HG03039 (cell line): Measurements from ENCODE around the gene PLCH1.

Experiments
- ATAC-seq: cut with Tn5 transposase; IDR thresholded peaks from one replicate; pipeline ENCODE4 v1.9.1; 2021; ENCODE audit warnings: mild to moderate bottlenecking, moderate library complexity; ENCODE audit not compliant: unreplicated experiment

PLCH1 gene

DNA sequence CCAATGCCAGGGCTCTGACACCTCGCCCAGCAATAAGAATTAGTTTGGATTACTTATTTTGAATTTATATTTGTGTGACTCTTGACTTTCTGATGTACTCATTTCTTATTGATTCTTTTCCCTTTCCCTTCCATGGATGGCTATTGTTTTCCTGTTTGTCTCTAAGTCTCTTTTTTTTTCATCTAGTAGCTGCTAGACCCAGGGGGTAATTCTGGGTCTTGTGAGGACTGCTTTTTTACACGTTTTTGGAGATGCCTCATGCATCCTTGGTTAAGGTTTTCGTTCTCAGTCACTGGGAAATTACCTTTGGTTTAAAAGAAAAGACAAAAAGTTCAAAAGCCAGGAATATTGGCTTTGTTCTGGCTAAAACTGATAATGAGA lies 381.2 kb downstream of the PLCH1 start:
- ATAC-seq = no peak

DNA sequence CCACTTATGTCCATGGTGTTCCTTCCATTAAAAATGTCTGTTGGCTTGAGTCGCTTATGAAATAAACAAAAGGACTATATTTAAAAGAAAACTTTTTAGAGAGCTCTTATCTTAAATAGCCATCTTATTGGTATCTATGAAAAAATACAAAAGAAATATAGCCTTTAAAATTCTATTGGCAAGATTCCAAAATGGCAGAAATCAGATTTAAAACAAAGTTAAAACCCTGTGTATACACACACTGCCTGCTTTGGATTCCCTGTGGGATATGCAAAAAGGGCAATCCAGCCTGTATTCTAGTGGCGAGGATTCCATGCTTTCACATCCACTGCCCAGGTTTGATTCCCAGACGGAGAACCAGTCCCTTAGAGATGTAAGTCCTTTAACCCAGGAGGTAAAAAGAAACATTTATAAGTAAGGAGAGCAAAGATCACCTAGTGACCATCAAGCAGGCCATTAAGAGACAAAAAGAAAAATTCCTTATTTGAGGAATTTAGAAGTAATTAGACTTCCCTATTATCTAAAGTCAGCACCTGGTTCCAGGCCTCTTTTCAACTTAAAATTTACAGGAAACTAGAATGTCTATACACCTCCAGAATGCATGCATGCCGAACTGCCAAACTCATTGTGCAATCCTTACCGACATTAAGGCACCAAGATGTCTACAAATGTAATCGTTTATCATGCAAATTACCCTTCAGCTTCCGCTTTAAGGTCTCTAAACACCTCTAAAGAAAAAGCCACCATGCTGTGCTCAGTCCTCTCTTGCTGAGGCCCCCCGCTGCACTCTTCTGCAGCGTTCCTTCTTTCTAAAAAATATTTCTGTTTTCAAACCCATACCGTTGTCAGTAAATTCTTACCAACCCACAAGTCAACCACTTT lies 381.8 kb downstream of the PLCH1 start:
- ATAC-seq = no peak

DNA sequence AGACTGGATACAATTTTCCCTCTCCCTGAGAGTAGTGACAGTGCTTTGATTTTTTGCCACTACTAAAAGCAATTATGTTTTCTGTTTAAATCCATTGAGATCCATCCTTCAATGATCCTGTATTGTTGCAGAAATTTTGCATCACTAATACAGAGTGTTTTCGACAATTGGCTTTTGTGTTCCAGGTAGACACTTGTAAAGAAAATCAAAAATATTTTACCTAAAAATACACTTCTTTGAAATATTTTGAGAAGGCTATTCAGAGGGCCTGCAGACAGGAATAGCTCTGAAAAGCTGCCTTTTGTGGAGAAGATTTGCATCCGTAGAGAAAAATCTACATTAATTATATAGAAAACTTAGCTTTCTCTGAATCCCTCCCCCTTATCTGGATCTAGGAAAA lies 384.6 kb downstream of the PLCH1 start:
- no peak for ATAC-seq

DNA sequence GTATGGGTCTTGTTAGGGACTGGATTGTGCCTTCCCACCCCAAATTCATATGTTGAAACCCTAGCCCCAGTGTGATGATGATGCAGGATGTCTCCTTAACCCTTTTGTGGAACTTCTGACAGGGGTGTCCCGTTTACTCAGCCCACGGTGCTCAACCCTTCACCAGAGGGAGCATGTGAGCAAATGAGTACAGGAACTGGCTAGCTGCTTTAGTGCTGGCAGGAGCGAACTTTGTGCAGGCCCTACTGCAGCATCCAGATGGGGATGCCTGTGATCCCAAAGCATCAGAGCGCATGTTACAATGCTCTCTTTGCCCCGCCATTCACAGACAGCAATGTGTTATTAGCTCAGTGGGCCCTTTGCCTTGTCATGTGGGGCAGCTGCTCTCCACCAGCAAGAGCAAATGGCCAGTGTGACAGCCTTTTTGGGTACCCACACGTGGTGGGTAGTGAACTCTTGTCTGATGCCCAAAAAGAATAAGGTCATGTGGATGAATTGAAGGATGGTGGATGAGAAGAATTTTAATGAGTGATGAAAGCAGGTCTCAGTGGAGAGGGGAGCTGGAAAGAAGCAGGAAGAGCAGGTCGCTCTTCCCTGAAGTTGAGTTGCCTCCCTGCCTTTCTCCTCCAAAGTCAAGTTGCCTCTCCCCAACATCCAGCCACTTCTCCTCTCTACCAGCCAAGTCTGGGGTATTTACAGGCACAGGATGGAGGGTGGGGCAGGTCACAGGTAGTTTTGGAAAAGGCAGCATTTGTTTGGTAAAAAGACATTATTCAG lies 388.1 kb downstream of the PLCH1 start:
- ATAC-seq = no peak

DNA sequence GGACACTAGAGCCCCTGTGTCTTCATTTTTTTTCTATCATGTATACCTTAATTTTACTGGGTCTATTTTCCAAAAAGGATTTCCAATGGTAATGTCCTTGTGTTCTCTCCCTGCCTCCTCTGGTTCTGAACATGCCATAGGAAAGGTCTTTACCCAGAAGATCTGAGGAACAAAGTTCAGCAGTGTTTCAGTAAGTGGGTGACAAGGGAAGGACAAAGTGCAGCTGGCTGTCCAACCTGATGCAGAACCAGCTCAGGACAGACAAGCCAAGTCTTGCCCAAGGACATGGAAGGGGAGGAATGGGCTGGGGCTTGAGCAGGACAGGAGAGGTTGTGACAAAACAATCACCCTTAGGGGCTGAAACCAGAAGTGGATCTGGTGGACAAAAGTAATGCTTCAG lies 390.2 kb downstream of the PLCH1 start:
- ATAC-seq = no peak

DNA sequence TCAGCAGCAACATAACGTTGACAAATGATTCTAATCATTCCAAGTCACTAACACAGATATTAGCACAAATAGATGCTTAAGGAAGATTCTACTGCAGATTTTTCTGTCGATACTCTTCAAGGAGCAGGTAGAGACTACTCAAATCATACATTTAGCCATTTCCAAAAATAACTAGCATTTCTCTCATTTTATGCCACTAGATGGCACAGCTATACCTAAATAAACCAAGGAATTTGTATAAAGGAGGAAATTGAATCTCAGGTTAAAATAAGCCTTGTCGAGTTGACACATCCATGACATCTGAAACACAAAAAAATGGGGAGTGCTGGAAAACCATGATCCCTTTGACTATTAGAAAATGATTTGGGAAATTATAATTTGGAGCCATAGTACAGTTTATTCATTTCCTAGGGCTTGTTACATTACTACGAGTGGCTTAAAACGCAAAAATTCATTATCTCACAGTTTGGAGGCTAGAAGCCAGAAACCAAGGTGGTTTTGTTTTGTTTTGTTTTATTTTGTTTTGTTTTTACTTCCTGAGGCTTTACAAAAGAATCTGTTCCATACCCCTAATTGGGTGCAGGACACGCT lies 391.9 kb downstream of the PLCH1 start:
- no peak for ATAC-seq

DNA sequence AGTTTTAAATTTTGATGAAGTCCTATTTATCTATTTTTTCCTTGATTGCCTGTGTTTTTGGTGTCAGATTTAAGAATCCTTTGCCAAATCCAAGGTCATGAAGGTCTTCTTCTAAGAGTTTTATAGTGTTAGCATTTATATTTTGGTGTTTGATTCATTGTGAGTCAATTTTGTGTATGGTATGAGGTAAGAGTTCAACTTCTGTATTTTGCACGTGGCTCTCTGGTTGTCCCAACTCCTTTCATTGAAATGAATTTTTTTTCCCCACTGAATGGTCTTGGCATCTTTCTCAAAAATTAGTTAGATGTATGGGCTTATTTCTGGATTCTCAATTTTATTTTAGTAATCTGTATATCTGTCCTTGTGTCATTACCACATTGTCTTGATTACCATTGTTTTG lies 394.3 kb downstream of the PLCH1 start:
- no peak for ATAC-seq

DNA sequence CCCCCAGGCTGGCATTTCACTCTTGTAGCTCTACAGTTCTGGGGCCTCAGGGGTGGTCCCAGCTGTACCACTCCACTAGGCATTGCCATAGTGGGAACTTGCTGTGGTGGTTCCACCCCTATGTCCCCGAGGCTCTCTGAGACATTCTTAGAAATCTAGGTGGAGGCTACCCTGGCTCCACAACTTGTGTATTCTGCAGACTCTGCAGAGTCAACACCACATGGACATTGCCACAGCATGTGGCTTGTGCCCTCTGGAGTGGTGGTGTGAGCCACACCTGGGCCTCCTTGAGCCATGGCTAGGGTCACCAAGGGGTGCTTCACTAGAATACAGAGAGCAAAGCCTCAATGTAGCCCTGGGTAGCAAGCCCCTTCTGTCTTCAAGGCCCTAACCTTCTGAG lies 397.0 kb downstream of the PLCH1 start:
- no peak for ATAC-seq

DNA sequence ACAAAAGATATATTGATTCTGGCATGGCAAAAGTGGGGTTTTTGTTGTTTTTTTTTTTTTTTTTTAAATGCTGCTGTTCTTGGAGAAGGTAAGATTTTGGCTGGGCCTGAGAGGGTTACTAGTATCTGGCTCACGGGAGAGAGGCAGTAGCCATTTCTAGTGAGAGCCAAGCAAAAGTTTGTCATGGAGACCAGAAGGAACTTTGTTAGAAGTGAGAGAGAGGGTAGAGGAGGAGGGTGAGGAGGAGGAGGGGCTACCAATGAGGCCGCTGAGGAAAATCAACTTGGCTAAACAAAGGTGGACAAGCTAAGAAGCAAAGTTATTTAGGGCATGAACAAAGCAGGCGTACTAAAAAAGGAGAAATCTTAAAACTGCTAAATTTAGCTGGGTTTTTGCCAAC lies 402.5 kb downstream of the PLCH1 start:
- no peak for ATAC-seq

DNA sequence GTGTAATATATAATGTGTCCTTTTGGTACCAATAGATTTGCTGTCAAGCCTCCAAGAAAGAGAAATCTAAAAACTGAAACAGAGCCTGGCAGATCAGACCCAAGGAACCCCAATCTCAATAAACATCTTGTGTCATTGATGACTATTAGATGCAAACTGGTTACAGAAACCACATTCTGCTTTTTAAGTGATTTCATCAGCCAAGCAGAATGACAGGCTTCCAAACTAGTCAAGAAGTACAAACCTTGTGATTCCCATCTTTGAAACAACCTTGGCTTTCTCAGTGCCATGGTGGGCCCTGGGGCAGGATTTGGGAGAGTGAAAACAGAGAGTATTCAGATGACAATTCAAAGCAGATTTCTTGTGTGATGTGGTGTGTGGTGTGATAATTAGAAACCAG lies 405.8 kb downstream of the PLCH1 start:
- ATAC-seq = no peak

DNA sequence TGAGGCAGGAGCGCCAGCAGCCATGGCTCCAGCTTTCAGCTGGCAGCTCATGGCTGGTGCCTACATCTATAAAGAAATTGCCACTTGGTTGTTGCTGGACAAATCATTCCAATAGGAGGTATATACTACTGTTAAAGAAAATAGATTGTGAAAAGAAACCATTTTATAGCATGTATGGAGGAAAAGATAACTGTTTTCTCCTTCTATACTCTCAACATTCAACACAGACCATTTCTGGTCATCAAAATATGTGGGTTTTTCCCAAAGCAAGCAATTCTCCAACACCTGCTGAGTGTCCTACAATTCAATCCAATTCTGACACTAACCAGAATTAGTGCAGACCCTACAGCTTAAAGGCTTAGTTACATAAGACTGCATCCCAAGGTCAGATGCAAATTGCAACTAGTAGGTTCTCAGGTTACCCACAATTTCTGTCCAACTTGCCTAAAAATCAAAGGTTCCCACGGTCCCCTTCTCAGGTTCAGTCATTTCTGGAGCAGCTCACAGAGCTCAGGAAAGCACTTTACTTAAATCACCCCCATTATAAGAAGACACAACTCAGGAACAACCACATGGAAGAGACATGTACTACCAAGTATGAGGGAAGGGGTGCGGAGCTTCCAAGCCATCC lies 409.0 kb downstream of the PLCH1 start:
- no peak for ATAC-seq

DNA sequence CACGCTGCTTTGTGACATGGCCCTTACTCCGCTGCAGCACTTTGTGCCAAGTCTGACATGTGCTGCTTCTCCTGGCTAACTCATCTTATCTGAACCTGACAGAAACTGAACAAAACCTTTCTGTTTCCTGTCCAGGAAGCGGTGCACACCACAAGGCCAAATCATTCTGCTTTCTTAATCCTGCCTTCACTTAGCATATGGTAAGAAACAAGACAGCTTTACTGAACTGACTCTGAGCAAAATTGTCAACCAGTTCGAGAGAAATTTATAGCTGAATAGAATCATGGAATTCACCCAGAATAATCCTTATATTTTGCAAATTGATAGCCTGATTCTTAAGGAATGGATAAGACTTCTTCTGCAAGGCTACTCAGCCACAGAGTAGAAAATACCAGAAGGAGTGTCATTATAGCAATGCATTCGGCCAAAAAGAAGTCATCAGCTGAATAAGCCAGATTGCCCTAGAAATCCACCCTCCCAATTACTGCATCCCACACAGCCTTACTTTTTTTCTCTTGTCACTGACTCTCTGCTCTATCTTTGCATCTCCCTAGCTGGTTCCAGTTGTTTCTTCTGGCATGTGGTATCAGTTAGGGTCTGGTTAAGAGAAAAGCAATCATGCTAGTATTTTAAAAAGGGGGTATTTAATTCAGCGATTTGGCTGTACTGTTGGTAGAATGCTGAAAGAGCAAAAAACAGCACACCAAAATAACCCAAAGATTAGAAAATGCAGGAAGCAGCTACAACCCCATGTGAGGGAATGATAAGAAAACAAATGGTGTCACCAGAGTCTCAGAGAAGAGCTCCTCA lies 409.8 kb downstream of the PLCH1 start:
- ATAC-seq = peak; percentile 79

DNA sequence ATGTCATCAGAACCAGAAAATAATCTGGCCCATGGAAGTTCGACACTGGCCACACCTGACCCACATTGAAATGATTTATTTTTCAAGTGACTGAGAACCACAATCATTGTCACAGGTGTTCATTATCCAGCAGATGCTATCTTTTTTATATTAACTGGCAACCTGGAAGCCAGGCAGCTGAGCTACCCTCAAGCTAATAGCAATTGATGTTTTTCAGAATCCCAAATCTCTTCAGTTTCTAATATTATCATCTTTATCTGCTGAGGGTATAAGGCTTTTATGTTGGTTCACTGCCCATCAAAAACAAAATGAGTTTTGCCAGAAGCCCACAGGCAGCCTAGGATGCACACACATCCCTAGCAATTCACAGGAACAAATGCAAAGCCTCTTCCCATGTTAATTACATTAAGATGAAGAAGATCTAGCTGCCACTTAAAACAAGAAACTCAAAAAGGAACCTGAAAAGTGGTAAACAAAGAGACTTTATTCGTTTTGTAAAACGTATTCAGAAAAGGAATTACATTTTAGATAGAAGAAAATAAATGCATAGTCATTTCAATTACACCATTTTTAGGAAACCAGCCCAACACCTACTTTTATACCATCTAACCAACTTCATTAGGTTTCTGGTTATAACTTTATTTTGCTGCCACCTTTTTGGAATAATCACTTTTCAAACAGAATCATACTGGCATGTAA lies 410.5 kb downstream of the PLCH1 start:
- ATAC-seq = no peak

DNA sequence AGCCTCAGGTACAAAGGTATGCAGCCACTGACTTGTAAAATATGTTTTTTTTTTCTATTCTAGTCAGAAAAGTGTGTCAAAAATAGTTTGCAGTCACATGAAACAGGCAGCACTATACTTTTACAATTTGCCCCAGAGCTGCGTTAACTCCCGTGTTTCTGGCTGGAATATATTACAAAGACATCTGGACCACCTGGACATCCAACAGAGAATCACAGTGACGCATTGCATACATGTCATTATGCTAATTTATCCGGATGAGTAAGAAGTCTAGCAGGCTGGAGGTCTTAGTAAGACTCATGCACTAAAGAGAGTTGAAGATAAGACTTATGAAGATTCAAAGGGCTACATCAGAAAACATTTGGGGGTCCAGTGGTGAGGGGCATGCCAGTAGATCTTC lies 412.2 kb downstream of the PLCH1 start:
- ATAC-seq = no peak

DNA sequence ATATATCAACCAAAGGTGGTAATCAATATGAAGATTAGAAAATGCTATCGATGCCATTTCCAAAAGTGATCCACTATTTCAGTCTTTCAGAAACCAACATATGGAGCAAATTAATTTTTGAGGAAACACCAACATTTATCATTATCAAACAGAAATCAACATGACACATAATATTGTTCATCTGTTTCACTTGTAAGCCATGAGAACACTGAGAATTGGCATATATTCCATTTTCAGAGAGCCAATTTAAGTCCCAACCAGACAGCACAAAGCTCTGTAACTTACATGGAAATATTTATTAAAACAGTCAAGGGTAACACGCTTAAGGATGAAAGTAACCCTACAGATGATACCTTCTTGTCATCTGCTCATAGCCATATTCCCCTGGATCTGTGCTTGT lies 413.8 kb downstream of the PLCH1 start:
- no peak for ATAC-seq

DNA sequence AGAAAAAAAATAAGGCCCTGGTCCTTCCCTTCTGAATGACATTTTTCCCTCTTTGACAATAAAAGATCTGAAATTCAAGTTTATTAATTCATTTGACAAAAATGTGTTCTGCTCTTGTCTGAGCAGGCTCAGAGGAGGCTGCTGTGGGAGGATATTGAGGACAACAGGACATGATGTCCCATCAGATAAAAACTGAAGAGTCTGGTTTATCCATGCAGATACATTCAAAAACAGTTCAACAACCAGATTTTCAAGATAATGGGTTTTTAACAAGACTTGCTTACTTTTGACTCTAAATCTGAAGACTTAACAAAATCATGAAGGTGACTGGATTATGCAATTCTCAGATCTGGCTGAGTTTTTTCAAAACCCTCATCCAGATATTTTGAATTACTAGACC lies 414.5 kb downstream of the PLCH1 start:
- no peak for ATAC-seq

DNA sequence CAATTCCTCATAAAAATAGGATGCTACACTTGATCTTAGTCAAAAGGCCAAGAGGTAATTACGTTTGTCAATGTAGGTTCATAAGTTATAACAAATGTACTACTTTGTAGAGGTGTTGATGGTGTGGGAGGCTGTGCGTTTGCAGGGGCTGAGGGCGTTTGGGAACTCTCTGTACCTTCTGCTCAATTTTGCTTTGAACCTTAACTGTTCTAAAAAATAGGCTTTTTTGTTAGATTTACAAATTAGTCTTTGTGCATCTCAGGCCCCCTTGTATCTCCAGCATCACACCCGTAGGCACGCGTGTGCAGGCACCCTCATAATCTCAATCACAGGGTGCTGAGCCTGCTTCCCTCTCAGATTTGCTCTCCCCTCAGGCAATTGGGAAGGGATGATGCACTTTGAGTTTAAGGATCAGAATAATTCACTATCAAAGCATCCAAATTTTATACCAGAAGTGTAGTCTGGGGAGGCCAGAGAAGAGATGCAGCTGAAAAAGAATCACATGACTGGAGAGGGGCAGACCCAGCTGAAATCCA lies 415.3 kb downstream of the PLCH1 start:
- no peak for ATAC-seq

DNA sequence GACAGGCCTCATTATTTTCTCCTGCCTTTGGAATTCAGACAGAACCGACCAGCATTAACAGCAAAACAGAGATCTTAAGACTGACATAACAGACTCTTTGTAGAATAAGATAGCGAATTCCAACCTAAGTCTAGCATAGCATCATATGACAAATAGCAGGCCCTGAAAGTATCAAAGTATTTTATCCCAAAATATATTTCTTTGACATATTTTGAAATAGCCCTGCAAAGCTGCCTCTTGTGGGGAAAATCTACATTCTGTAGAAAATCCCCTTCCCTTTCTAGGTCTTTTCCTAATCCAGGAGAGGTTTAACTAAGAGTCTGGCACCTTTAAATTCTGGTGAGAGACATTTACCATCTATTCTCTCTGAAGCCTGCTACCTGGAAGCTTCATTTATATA lies 417.0 kb downstream of the PLCH1 start:
- no peak for ATAC-seq

DNA sequence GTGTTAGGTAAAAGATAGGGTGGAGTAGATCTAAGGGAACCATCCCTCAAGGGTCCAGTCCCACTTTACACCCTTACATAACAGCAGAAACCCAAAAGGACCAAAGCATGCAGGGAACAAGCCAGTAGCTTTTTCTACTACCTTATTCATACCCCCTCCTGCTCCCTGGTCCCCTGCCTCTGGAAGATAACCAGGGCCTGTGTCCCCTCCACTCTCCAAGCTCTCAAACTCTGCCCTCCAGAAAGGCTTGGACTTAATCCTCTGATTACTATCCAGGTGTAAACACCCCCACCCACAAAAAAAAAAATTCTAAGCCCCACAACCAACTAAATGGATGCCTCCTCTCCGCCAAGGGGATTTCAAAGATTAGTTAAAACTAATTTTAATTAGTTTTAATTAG lies 417.4 kb downstream of the PLCH1 start:
- no peak for ATAC-seq

DNA sequence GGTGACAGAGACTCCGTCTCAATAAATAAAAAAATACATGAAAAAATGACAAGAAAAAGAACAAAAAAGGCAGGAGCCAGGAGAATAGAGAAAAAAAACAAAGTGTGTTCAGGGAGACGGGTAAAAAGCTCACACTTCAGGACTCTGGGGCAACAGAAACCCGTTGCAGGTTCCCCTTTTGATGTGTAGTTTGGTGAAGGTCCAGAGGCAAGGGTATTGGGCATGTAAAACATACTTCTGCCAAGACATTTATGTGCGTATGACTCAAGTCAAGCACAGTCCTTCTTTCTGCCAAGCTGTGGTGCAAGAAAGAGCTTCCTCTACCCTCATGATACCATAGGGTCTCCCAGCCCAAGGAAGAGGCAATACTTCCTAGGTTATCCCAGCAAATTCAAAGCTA lies 418.0 kb downstream of the PLCH1 start:
- ATAC-seq = no peak
